ENCODE results near the gene SLC22A23. TPM values are rescaled to one million over a fixed set of nuclear protein-coding genes. Genes with fewer than 3 reads are reported as not detected.

Gene SLC22A23
- total RNA-seq, 1 experiment from 2014 or later: 38.2 TPM

GRCh38 chr6:3454273-3455010 is 2.4 kb downstream of the SLC22A23 start:
- CTCF ChIA-PET: interaction anchor here (0.9 to 1.9 kb wide), 5 partner anchors 18 to 394 kb away, joined by 3 to 5 read pairs (median 3); partner anchors contain the start of gene FAM50B
- Mint-ChIP-seq H3K4me3 (no peak overlapping the region), H3K36me3 (peaks cover 12% of the 10 kb centered on the region), H3K4me1 (peaks cover 35% of the 10 kb centered on the region), H3K27ac (no peak overlapping the region), H3K27me3 (ENCODE audit: low read depth) (peaks cover 5% of the 10 kb centered on the region; the same call in 1 of the 2 replicates), H3K9me3 (peaks cover 4% of the 10 kb centered on the region; the same call in 1 of the 2 replicates)
- POLR2A ChIA-PET: interaction anchor here (0.8 to 0.9 kb wide), 2 partner anchors 14 to 679 kb away, joined by 3 to 4 read pairs; no protein-coding TSS in a partner anchor
- DNase-seq (ENCODE audit: low spot score) (no peak), ATAC-seq (no peak)
- TF ChIP-seq PRRX2 (CRISPR knock-in tag; IDR thresholded peaks at IDR 0.05) (no peak), SP1 (CRISPR knock-in tag; conservative IDR thresholded peaks at IDR 0.05) (no peak), ZNF423 (CRISPR knock-in tag; IDR thresholded peaks at IDR 0.05) (no peak), FOXP1 (CRISPR knock-in tag; IDR thresholded peaks at IDR 0.05; ENCODE audit: borderline replicate concordance) (no peak), ZBTB21 (CRISPR knock-in tag; IDR thresholded peaks at IDR 0.05; ENCODE audit: borderline replicate concordance) (no peak), MXD4 (CRISPR knock-in tag; IDR thresholded peaks at IDR 0.05; ENCODE audit: borderline replicate concordance) (no peak), E2F4 (CRISPR knock-in tag; IDR thresholded peaks at IDR 0.05; ENCODE audit: borderline replicate concordance, low read depth) (no peak), TEAD4 (CRISPR knock-in tag; IDR thresholded peaks at IDR 0.05) (no peak), ZNF671 (CRISPR knock-in tag; IDR thresholded peaks at IDR 0.05) (no peak), PREB (CRISPR knock-in tag; IDR thresholded peaks at IDR 0.05; ENCODE audit: borderline replicate concordance) (no peak), NR3C1 (CRISPR knock-in tag; conservative IDR thresholded peaks at IDR 0.05; ENCODE audit: low read depth) (no peak), ZNF281 (CRISPR knock-in tag; IDR thresholded peaks at IDR 0.05) (no peak), FOXK1 (CRISPR knock-in tag; IDR thresholded peaks at IDR 0.05) (no peak), HMGXB4 (CRISPR knock-in tag; IDR thresholded peaks at IDR 0.05) (no peak), NR1H2 (CRISPR knock-in tag; IDR thresholded peaks at IDR 0.05) (no peak), JAZF1 (CRISPR knock-in tag; IDR thresholded peaks at IDR 0.05) (no peak)

- ATAC-seq: no peak
- peaks cover 5% of the 10 kb centered on the region for H3K9me3 Mint-ChIP-seq
- H3K4me1 Mint-ChIP-seq: peaks cover 27% of the 10 kb centered on the region
- peaks cover 19% of the 10 kb centered on the region for H3K36me3 Mint-ChIP-seq
- no peak for DNase-seq (ENCODE audit: low spot score)
- no peak overlapping the region for H3K27ac Mint-ChIP-seq
- ChIA-PET CTCF (interaction anchor here (0.6 to 1.9 kb wide), 7 partner anchors 11 to 202 kb away, joined by 3 to 5 read pairs (median 3); no protein-coding TSS in a partner anchor), POLR2A (no interaction called here)
- no peak overlapping the region for H3K4me3 Mint-ChIP-seq
- H3K27me3 Mint-ChIP-seq (ENCODE audit: low read depth): peaks cover 5% of the 10 kb centered on the region; the same call in 1 of the 2 replicates
- TF ChIP-seq ZBTB43 (CRISPR knock-in tag; IDR thresholded peaks at IDR 0.05) (no peak), TCF7 (CRISPR knock-in tag; IDR thresholded peaks at IDR 0.05; ENCODE audit: low read depth) (no peak), E2F4 (CRISPR knock-in tag; IDR thresholded peaks at IDR 0.05; ENCODE audit: borderline replicate concordance, low read depth) (no peak)
Measured at GRCh38 chr6:3453413-3454272, 3.2 kb downstream of the SLC22A23 start.
